Pericardium fibroblast (primary cell): ENCODE measurements around the gene TAF11L6. TPM values are rescaled to one million over a fixed set of nuclear protein-coding genes. Genes with fewer than 3 reads are reported as not detected.

ENCODE experiments used
- total RNA-seq: library from RNA; depleted of rRNA; stranded (reverse); fragments of >200 nt; gene quantifications from 2 replicates; pipeline ENCODE4 v1.2.3, GENCODE V29; 2015

Gene TAF11L6
- total RNA-seq: not detected in 2 replicates

DNA sequence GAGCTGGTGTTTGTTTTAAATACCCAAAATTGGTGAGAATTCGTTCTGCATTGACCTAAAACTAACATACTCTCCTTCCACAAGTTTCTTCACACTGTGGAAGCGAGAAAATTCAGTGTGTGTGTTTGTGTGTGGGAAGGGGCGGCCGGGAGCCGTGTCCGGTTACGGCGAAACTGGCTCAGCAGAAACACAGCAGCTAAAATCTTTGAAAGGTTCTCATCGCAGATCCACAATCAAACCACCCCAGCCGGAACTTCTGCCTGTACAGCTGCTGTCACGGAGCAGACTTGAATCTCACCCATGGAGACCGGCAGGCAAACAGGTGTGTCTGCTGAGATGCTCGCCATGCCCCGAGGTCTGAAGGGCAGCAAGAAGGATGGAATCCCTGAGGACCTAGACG is at the start of gene TAF11L6:
TAF11L6 (plus strand) TSS at position 301 of the 400 bp plus-strand sequence.

GRCh38 chr5:17497931-17498330 is 30.5 kb upstream of the TAF11L6 start, which contains the start of gene TAF11L2:
Gene TAF11L2 (plus strand): TSS chr5:17498231.

GRCh38 chr5:17518067-17518466 is 10.4 kb upstream of the TAF11L6 start, which contains the start of gene TAF11L3:
Gene TAF11L3 (plus strand): TSS chr5:17518367.

DNA sequence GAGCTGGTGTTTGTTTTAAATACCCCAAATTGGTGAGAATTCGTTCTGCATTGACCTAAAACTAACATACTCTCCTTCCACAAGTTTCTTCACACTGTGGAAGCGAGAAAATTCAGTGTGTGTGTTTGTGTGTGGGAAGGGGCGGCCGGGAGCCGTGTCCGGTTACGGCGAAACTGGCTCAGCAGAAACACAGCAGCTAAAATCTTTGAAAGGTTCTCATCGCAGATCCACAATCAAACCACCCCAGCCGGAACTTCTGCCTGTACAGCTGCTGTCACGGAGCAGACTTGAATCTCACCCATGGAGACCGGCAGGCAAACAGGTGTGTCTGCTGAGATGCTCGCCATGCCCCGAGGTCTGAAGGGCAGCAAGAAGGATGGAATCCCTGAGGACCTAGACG is 7.0 kb upstream of the TAF11L6 start, which contains the start of gene TAF11L4:
TAF11L4 (plus strand) TSS at position 301 of the 400 bp plus-strand sequence.

DNA sequence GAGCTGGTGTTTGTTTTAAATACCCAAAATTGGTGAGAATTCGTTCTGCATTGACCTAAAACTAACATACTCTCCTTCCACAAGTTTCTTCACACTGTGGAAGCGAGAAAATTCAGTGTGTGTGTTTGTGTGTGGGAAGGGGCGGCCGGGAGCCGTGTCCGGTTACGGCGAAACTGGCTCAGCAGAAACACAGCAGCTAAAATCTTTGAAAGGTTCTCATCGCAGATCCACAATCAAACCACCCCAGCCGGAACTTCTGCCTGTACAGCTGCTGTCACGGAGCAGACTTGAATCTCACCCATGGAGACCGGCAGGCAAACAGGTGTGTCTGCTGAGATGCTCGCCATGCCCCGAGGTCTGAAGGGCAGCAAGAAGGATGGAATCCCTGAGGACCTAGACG is 3.5 kb upstream of the TAF11L6 start, which contains the start of gene TAF11L5:
TAF11L5 (plus strand) TSS at position 301 of the 400 bp plus-strand sequence.

Other genes with a start within 250 kb of the TAF11L6 start
- not detected in 2 replicates for gene TAF11L2, start 30.4 kb upstream of the TAF11L6 start, total RNA-seq
- not detected in 2 replicates for gene TAF11L3, start 10.3 kb upstream of the TAF11L6 start, total RNA-seq
- not detected in 2 replicates for gene TAF11L4, start 6.9 kb upstream of the TAF11L6 start, total RNA-seq
- gene TAF11L5, start 3.4 kb upstream of the TAF11L6 start, total RNA-seq: not detected in 2 replicates
- not detected in 2 replicates for gene TAF11L7, start 57.1 kb downstream of the TAF11L6 start, total RNA-seq
- gene TAF11L8, start 62.3 kb downstream of the TAF11L6 start, total RNA-seq: not detected in 2 replicates
- gene TAF11L9, start 65.7 kb downstream of the TAF11L6 start, total RNA-seq: not detected in 2 replicates
- not detected in 2 replicates for gene TAF11L10, start 69.2 kb downstream of the TAF11L6 start, total RNA-seq
- not detected in 2 replicates for gene TAF11L11, start 75.5 kb downstream of the TAF11L6 start, total RNA-seq
- not detected in 2 replicates for gene TAF11L12, start 81.7 kb downstream of the TAF11L6 start, total RNA-seq
- gene TAF11L13, start 103.4 kb downstream of the TAF11L6 start, total RNA-seq: not detected in 2 replicates
- not detected in 2 replicates for gene TAF11L14, start 105.8 kb downstream of the TAF11L6 start, total RNA-seq